ENCODE measurements around the gene SPSB1. TPM values are rescaled to one million over a fixed set of nuclear protein-coding genes. Genes with fewer than 3 reads are reported as not detected.

Gene SPSB1
- total and polyA plus RNA-seq, 10 of the 15 experiments (the other 5 are each of a cell fraction or from before 2014, with no cell fraction given): 0.02 to 2.0 (median 0.90) TPM; not detected in 1

DNA sequence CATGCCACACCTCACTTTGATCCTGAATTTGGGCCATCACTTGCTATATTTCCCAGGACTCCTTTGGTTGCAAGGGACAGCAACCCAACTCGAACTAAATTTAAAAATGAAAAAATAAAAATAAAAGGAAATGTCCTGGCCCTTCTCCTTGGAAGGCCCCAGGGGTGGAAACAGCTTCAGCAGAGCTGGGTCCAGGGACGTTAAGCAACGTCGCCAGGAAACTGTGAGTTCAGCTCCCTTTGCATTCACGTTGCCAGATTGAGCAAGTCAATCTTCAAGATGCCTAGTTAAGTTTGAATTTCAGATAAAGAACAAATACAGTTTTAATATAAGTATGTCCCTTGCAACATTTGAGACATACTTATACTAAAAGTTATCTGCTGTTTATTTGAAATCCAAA lies 14.6 kb upstream of the SPSB1 start:
- Histone ChIP-seq H3K9me3 (replicated peaks; ENCODE audit: control insufficient read depth, insufficient read depth, low read length) (no peaks in the 10 kb centered on the region), H2AFZ (ENCODE audit: control insufficient read depth, low read depth, low read length) (no peak overlapping the region), H3K4me2 (ENCODE audit: control insufficient read depth, insufficient read depth) (no peak overlapping the region), H3K9ac (ENCODE audit: control insufficient read depth, insufficient read depth, low read length) (no peak overlapping the region), H3K79me2 (ENCODE audit: control insufficient read depth, insufficient read depth, low read length) (no peaks in the 10 kb centered on the region), H4K20me1 (ENCODE audit: control insufficient read depth, insufficient read depth) (no peaks in the 10 kb centered on the region), H3K36me3 (ENCODE audit: control insufficient read depth in 2 of 2, insufficient read depth in 2 of 2, low read length in 1 of 2) (no peaks in the 10 kb centered on the region), H3K27ac (ENCODE audit: control insufficient read depth, insufficient read depth) (no peak overlapping the region), H3K4me3 (no peak overlapping the region), H3K27me3 (replicated peaks in 1 of 2; ENCODE audit: control insufficient read depth in 2 of 2, insufficient read depth in 2 of 2, low read length in 1 of 2) (no peaks in the 10 kb centered on the region), H3K4me1 (ENCODE audit: control insufficient read depth, insufficient read depth, low read length) (peaks cover 14% of the 10 kb centered on the region)
- BruUV-seq (replicated peaks): no TSS peak
- ChIA-PET CTCF (interaction anchor here (1.8 to 3.8 kb wide), 2 partner anchors 12 to 177 kb away, joined by 7 to 16 read pairs; no protein-coding TSS in a partner anchor), POLR2A (no interaction called here), SMC1A (ENCODE audit: uncharacterized antibody, unreplicated experiment) (interaction anchor here (0.6 to 1.4 kb wide), 3 partner anchors 11 to 213 kb away, joined by 3 to 4 read pairs (median 3); no protein-coding TSS in a partner anchor), RAD21 (ENCODE audit: unreplicated experiment) (interaction anchor here (1.3 to 2.1 kb wide), 2 partner anchors 11 to 12 kb away, joined by 5 to 8 read pairs; no protein-coding TSS in a partner anchor)
- TF ChIP-seq ZNF384 (IDR thresholded peaks at IDR 0.05; ENCODE audit: borderline replicate concordance, low read depth, low read length) (no peak), GABPA (IDR thresholded peaks at IDR 0.05; ENCODE audit: low read depth) (no peak), NKRF (conservative IDR thresholded peaks at IDR 0.05) (no peak), YY1 (IDR thresholded peaks at IDR 0.05; ENCODE audit: low read depth, low read length) (no peak), POLR2AphosphoS5 (IDR thresholded peaks at IDR 0.05; ENCODE audit: low read length) (no peak), PML (IDR thresholded peaks at IDR 0.05; ENCODE audit: low read length) (no peak), CUX1 (IDR thresholded peaks at IDR 0.05; ENCODE audit: insufficient replicate concordance, low read depth, low read length) (no peak), SIN3A (IDR thresholded peaks at IDR 0.05; ENCODE audit: low read depth, low read length) (no peak), CHD1 (IDR thresholded peaks at IDR 0.05; ENCODE audit: low read depth, low read length) (no peak), TBL1XR1 (IDR thresholded peaks at IDR 0.05; ENCODE audit: low read depth, low read length) (no peak), RCOR1 (conservative IDR thresholded peaks at IDR 0.05; ENCODE audit: low read depth, low read length) (no peak), EED (IDR thresholded peaks at IDR 0.05; ENCODE audit: low read depth) (no peak), JUND (IDR thresholded peaks at IDR 0.05; ENCODE audit: low read depth, low read length) (no peak), PRDM15 (CRISPR knock-in tag; IDR thresholded peaks at IDR 0.05) (no peak)
- FAIRE-seq: no peak
- DNase-seq (ENCODE audit: low read depth, low spot score): no peak
- intact Hi-C loops (cut with micrococcal nuclease; ENCODE audit: unreplicated experiment) (no loop called here), in situ Hi-C loops (cut with MboI) (no loop called here)
- no peak for ATAC-seq
- WGBS (ENCODE audit: insufficient coverage, insufficient replicate concordance, low lambda C conversion rate, missing lambda C conversion rate): 51% methylated on average over 5 of the region's 5 CpGs

Measured in GM12878 (cell line).